CD4-positive, alpha-beta T cell (primary cell): ENCODE data around the gene TBC1D7. TPM values are rescaled to one million over a fixed set of nuclear protein-coding genes. Genes with fewer than 3 reads are reported as not detected.

Source experiments
- ATAC-seq: fragments of 200-7000 bp; cut with Tn5 transposase; one replicate; pipeline ENCODE4 v1.10.0; 2022; ENCODE audit warnings: mild to moderate bottlenecking; ENCODE audit not compliant: poor library complexity
- CTCF ChIA-PET: fragments of 350-600 bp; sonication (Branson Sonifier 250); formaldehyde crosslinking; loops from one replicate; lab custom pipeline; 2021; ENCODE audit warnings: antibody characterized with exemption, inconsistent platforms; lab: Charles Lee
- POLR2A ChIA-PET: fragments of 350-600 bp; sonication (Branson Sonifier 250); formaldehyde crosslinking; loops from one replicate; lab custom pipeline; 2021; ENCODE audit warnings: antibody characterized with exemption, inconsistent platforms; lab: Charles Lee
- DNase-seq, 14 experiments: peaks; one replicate each; pipeline ENCODE4 v3.0.0-alpha.2; 2013 to 2020; ENCODE audit warnings: mixed read lengths in 2 of 14
- H3K27ac ChIP-seq, 2 donors: one replicate each; pipeline versions ENCODE4 v1.5.1 to v1.7.0; 2013; ENCODE audit warnings: low read length in 2 of 2, low read depth in 1 of 2, mild to moderate bottlenecking in 1 of 2
- H3K27me3 ChIP-seq, 2 experiments: 1 replicate in 1 of 2; 2 replicates in 1 of 2; pipeline versions ENCODE4 v1.6.1 to v1.7.0; 2013; ENCODE audit warnings: low read length in 2 of 2, control low read depth in 1 of 2, mild to moderate bottlenecking in 1 of 2, moderate library complexity in 1 of 2; ENCODE audit not compliant: insufficient read depth in 2 of 2, control insufficient read depth in 1 of 2
- H3K36me3 ChIP-seq: one replicate; pipeline ENCODE4 v1.6.1; 2013; ENCODE audit warnings: low read length, control low read depth; ENCODE audit not compliant: insufficient read depth
- H3K4me1 ChIP-seq: one replicate; pipeline ENCODE4 v1.6.1; 2013; ENCODE audit warnings: low read length, control low read depth; ENCODE audit not compliant: insufficient read depth
- H3K4me3 ChIP-seq: one replicate; pipeline ENCODE4 v1.5.1; 2013; ENCODE audit warnings: mild to moderate bottlenecking, low read length, moderate library complexity
- H3K9me3 ChIP-seq, 2 experiments: 1 replicate in 1 of 2; 2 replicates in 1 of 2; pipeline versions ENCODE4 v1.6.1 to v1.7.0; 2013; ENCODE audit warnings: low read length in 2 of 2, mild to moderate bottlenecking in 2 of 2, control low read depth in 1 of 2, moderate library complexity in 1 of 2; ENCODE audit not compliant: control insufficient read depth in 1 of 2, insufficient read depth in 1 of 2
- H3K27ac Mint-ChIP-seq: one replicate; pipeline ENCODE4 v1.8.0; 2020; ENCODE audit warnings: mixed read lengths
- H3K27me3 Mint-ChIP-seq: one replicate; pipeline ENCODE4 v1.8.0; 2021; ENCODE audit warnings: mixed read lengths
- H3K36me3 Mint-ChIP-seq: one replicate; pipeline ENCODE4 v1.8.0; 2021; ENCODE audit warnings: low read depth, mixed read lengths
- H3K4me1 Mint-ChIP-seq: one replicate; pipeline ENCODE4 v1.8.0; 2021; ENCODE audit warnings: low read depth, mixed read lengths
- H3K4me3 Mint-ChIP-seq: one replicate; pipeline ENCODE4 v1.8.0; 2020; ENCODE audit warnings: mild to moderate bottlenecking, mixed read lengths
- H3K9me3 Mint-ChIP-seq: one replicate; pipeline ENCODE4 v1.8.0; 2020; ENCODE audit warnings: mixed read lengths
- CTCF ChIP-seq: fragments of 200-600 bp; IDR thresholded peaks from one replicate; pipeline ENCODE4 v1.8.0; 2022; ENCODE audit warnings: antibody characterized with exemption, mild to moderate bottlenecking
- intact Hi-C, 2 experiments: fragments of 100-400 bp; cut with DNase I in 1 of 2; cut with micrococcal nuclease in 1 of 2; formaldehyde crosslinking; loops; one replicate each; pipeline versions ENCODE4 v1.15.1 to v1.9.0; 2023 to 2025; cut with DNase I, micrococcal nuclease
- total RNA-seq, 174 experiments: library from RNA in 2 of 174; stranded (reverse) in 2 of 174; gene quantifications; one replicate each; pipeline ENCODE4 v1.2.3 and lab custom pipeline; 2021 to 2026

The TBC1D7 gene
- total RNA-seq, 2 experiments from 2014 or later: 10.2 to 12.3 TPM

DNA sequence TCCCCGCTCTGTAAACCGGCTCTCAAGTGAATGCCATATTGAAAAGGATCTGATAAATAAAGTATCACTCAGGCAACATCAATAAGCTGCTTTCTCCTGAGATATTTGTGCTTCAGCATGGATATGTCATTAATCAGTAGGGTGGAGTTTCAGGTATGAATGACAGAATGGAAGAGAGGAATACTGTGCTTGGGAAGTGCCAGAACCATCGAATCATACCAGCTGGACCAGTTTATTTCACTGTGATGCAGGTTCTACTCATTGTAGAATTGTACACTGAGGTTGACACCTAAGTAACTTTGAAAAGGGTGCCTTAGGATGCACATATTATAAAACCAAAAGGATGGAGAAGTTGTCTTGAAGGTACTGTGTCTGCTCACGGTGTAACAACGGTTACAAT is 17.9 kb upstream of the TBC1D7 start:
- DNase-seq: no peak
- no peaks in the 10 kb centered on the region for H3K36me3 ChIP-seq
- H3K27ac ChIP-seq: no peak overlapping the region
- intact Hi-C loops: no loop called here
- no peak overlapping the region for H3K27ac Mint-ChIP-seq
- H3K27me3 ChIP-seq: no peaks in the 10 kb centered on the region
- peaks cover 0 to 5% of the 10 kb centered on the region in 2 experiments for H3K9me3 ChIP-seq
- no peaks in the 10 kb centered on the region for H3K36me3 Mint-ChIP-seq
- no peaks in the 10 kb centered on the region for H3K4me1 ChIP-seq
- POLR2A ChIA-PET: no interaction called here
- H3K4me3 ChIP-seq: no peak overlapping the region
- H3K27me3 Mint-ChIP-seq: no peaks in the 10 kb centered on the region
- H3K9me3 Mint-ChIP-seq: peaks cover 4% of the 10 kb centered on the region
- no peak overlapping the region for H3K4me3 Mint-ChIP-seq
- ATAC-seq: no peak
- TF ChIP-seq CTCF: no peak
- CTCF ChIA-PET: no interaction called here
- H3K4me1 Mint-ChIP-seq: no peaks in the 10 kb centered on the region

DNA sequence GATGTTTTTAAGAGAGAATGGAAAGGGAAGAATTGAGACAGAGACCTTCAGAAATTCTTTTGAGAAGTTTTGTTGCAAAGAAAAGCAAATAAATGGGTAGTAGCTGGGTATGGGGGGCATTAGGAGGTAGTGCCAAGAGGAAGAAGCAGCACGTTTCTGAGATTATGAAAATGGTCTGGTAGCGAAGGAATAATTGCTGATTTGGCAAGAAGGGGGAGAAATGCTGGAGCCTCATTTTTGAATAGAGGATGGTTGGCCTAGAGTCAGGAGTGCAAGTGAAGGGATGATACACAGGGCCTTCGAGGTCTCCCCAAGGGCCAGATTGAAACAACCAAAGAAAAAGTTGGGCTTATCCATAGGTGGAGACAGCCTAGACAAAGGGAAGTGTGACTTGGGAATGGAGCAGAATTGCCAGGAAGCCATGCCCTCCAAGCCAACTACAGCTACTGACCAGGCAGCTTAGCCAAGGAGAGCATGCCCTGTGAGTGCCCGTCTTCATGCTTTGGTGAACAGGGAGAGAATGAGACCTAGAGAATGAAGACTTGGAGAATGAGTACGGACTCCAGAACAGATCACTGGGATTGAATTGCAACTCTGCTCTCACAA is 14.2 kb upstream of the TBC1D7 start:
- Mint-ChIP-seq H3K9me3 (peaks cover 4% of the 10 kb centered on the region), H3K27ac (no peak overlapping the region), H3K4me1 (no peaks in the 10 kb centered on the region), H3K27me3 (no peaks in the 10 kb centered on the region), H3K36me3 (no peaks in the 10 kb centered on the region), H3K4me3 (no peak overlapping the region)
- ATAC-seq (no peak), DNase-seq (no peak)
- peaks cover 3% of the 10 kb centered on the region for H3K4me1 ChIP-seq
- no peaks in the 10 kb centered on the region for H3K36me3 ChIP-seq
- no peak overlapping the region for H3K4me3 ChIP-seq
- CTCF ChIA-PET: no interaction called here
- POLR2A ChIA-PET: no interaction called here
- H3K9me3 ChIP-seq: peaks cover 0 to 5% of the 10 kb centered on the region in 2 experiments
- intact Hi-C loops: no loop called here
- H3K27ac ChIP-seq: no peak overlapping the region
- no peaks in the 10 kb centered on the region for H3K27me3 ChIP-seq
- no peak for TF ChIP-seq CTCF

- Mint-ChIP-seq H3K27ac (no peak overlapping the region), H3K36me3 (no peaks in the 10 kb centered on the region), H3K4me1 (peaks cover 5% of the 10 kb centered on the region), H3K4me3 (no peak overlapping the region), H3K9me3 (peaks cover 4% of the 10 kb centered on the region), H3K27me3 (no peaks in the 10 kb centered on the region)
- H3K27me3 ChIP-seq: no peaks in the 10 kb centered on the region
- intact Hi-C loops: loop anchor here (2.0 to 10.0 kb wide), 7 partner anchors 87 to 725 kb away; partner anchors contain the start of genes GFOD1 (in 1 of the 2) and SIRT5 (in 1 of the 2)
- ChIA-PET CTCF (interaction anchor here (1.6 kb wide), 1 partner anchor 235 kb away, joined by 3 read pairs; no protein-coding TSS in a partner anchor), POLR2A (interaction anchor here (1.0 kb wide), 1 partner anchor 280 kb away, joined by 3 read pairs; no protein-coding TSS in a partner anchor)
- H3K4me3 ChIP-seq: no peak overlapping the region
- TF ChIP-seq CTCF: no peak
- no peak for ATAC-seq
- no peaks in the 10 kb centered on the region for H3K36me3 ChIP-seq
- DNase-seq: no peak
- peaks cover 0 to 5% of the 10 kb centered on the region in 2 experiments for H3K9me3 ChIP-seq
- peaks cover 6% of the 10 kb centered on the region for H3K4me1 ChIP-seq
- H3K27ac ChIP-seq: no peak overlapping the region
Measured at GRCh38 chr6:13339863-13340630, 11.7 kb upstream of the TBC1D7 start.
